K562 (cell line): ENCODE data around the gene TRABD2B. TPM values are rescaled to one million over a fixed set of nuclear protein-coding genes. Genes with fewer than 3 reads are reported as not detected.

Source experiments
- ATAC-seq: fragments of 200-7000 bp; cut with Tn5 transposase; 3 replicates; pipeline ENCODE4 v1.9.1; 2020; ENCODE audit warnings: moderate library complexity
- BruUV-seq: library from RNA; stranded (reverse); fragments of 400-500 nt; replicated peaks from 2 replicates; lab custom pipeline; 2021; lab: Mats Ljungman, UMichigan
- CTCF ChIA-PET: fragments of 300-600 bp; formaldehyde crosslinking; extraction: SDS; loops from one replicate; lab custom pipeline; 2021; ENCODE audit warnings: low intra/inter-chr PET ratio; lab: Yijun Ruan, JAX
- POLR2A ChIA-PET: fragments of 300-600, 350-650 bp; sonication (Branson Sonifier 250); formaldehyde crosslinking; extraction: SDS; loops from one replicate; lab custom pipeline; 2021; ENCODE audit warnings: antibody characterized with exemption, inconsistent platforms; lab: Yijun Ruan, JAX
- DNase-seq, 4 experiments: peaks; one replicate each; pipeline versions ENCODE4 v3.0.0 to v3.0.0-alpha.2; 2011 to 2018; ENCODE audit warnings: low spot score in 3 of 4, mixed read lengths in 3 of 4; ENCODE audit errors: extremely low read depth in 1 of 4
- FAIRE-seq: peaks from 2 replicates; lab custom pipeline; 2011; peaks lifted over from hg19 to GRCh38; lab: Jason Lieb, UNC
- H2AFZ ChIP-seq: 2 replicates; pipeline ENCODE4 v1.6.0; 2011; ENCODE audit warnings: low read depth, low read length, control low read depth, inconsistent platforms
- H3K27ac ChIP-seq: fragments of 200-600 bp; 3 replicates; pipeline ENCODE4 v1.8.0; 2011; ENCODE audit warnings: low read depth, mild to moderate bottlenecking, control low read depth, inconsistent platforms, low read length, moderate library complexity, mixed read lengths; ENCODE audit errors: extremely low read depth
- H3K27me3 ChIP-seq, 2 experiments: fragments of 300-600 bp in 1 of 2; 2 replicates in 1 of 2; 3 replicates in 1 of 2; pipeline versions ENCODE4 v1.6.0 to v1.8.0; 2011; ENCODE audit warnings: inconsistent platforms in 2 of 2, low read length in 2 of 2, mild to moderate bottlenecking in 1 of 2, mixed read lengths in 1 of 2, moderate library complexity in 1 of 2; ENCODE audit not compliant: control insufficient read depth in 2 of 2, insufficient read depth in 2 of 2
- H3K36me3 ChIP-seq: fragments of 300-600 bp; 3 replicates; pipeline ENCODE4 v1.8.0; 2011; ENCODE audit warnings: mild to moderate bottlenecking, low read length, inconsistent platforms; ENCODE audit not compliant: control insufficient read depth, insufficient read depth
- H3K4me1 ChIP-seq, 2 experiments: fragments of 200-600 bp in 1 of 2; replicated peaks in 1 of 2; 2 replicates in 1 of 2; 3 replicates in 1 of 2; pipeline versions ENCODE4 v1.5.1 to v1.8.0; 2011; ENCODE audit warnings: inconsistent platforms in 2 of 2, low read length in 2 of 2, mild to moderate bottlenecking in 1 of 2, mixed read lengths in 1 of 2, moderate library complexity in 1 of 2; ENCODE audit not compliant: control insufficient read depth in 2 of 2, insufficient read depth in 2 of 2
- H3K4me2 ChIP-seq: 2 replicates; pipeline ENCODE4 v1.6.1; 2011; ENCODE audit warnings: low read length, control low read depth, inconsistent platforms, mixed read lengths; ENCODE audit not compliant: insufficient read depth
- H3K4me3 ChIP-seq: fragments of 200-600 bp; sonication (generic), shearing (Covaris generic); 2 replicates; pipeline ENCODE4 v1.5.1; 2016; ENCODE audit warnings: control low read depth, inconsistent platforms
- H3K79me2 ChIP-seq: fragments of 200-600 bp; 3 replicates; pipeline ENCODE4 v1.8.0; 2011; ENCODE audit warnings: low read length, inconsistent platforms; ENCODE audit not compliant: control insufficient read depth, insufficient read depth
- H3K9ac ChIP-seq, 2 experiments: 2 replicates each; pipeline versions ENCODE4 v1.6.0 to v1.6.1; 2011; ENCODE audit warnings: low read depth in 2 of 2, low read length in 2 of 2, control low read depth in 1 of 2, inconsistent platforms in 1 of 2, mild to moderate bottlenecking in 1 of 2, mixed read lengths in 1 of 2; ENCODE audit not compliant: insufficient read depth in 1 of 2
- H3K9me1 ChIP-seq: one replicate; pipeline ENCODE4 v1.6.0; 2011; ENCODE audit warnings: inconsistent platforms, mild to moderate bottlenecking, low read length, moderate library complexity; ENCODE audit not compliant: control insufficient read depth, insufficient read depth
- H3K9me3 ChIP-seq: replicated peaks from 2 replicates; pipeline ENCODE4 v1.5.1; 2011; ENCODE audit warnings: low read depth, low read length, inconsistent platforms; ENCODE audit not compliant: control insufficient read depth, insufficient read depth
- H4K20me1 ChIP-seq: replicated peaks from 2 replicates; pipeline ENCODE4 v1.6.1; 2011; ENCODE audit warnings: low read length, inconsistent platforms, mixed read lengths; ENCODE audit not compliant: control insufficient read depth, insufficient read depth
- ELF1 ChIP-seq: fragments of 200-800 bp; sonication (Bioruptor generic); IDR thresholded peaks from 2 replicates; pipeline ENCODE4 v1.6.1; 2016; ENCODE audit warnings: missing genetic modification characterization, missing compliant biosample characterization
- KLF10 ChIP-seq: fragments of 250-450 bp; sonication (Bioruptor Pico); IDR thresholded peaks from 2 replicates; pipeline ENCODE4 v1.6.1; 2021; ENCODE audit warnings: matching md5 sums
- POLR2B ChIP-seq: fragments of 450-650 bp; IDR thresholded peaks from 2 replicates; pipeline ENCODE4 v1.6.1; 2018; ENCODE audit warnings: low read depth; ENCODE audit not compliant: partially characterized antibody
- SMAD2 ChIP-seq: fragments of 150-350 bp; IDR thresholded peaks from 2 replicates; pipeline ENCODE4 v1.6.1; 2014; ENCODE audit warnings: low read depth, mild to moderate bottlenecking, low read length
- SRSF7 ChIP-seq: fragments of 200-400 bp; formaldehyde crosslinking; optimal IDR thresholded peaks from 2 replicates; pipeline ENCODE3; 2017; ENCODE audit warnings: mild to moderate bottlenecking, low read depth, low read length
- ZNF445 ChIP-seq: fragments of 250-450 bp; sonication (Bioruptor Pico); IDR thresholded peaks from 2 replicates; pipeline ENCODE4 v1.4.0; 2020; ENCODE audit warnings: low read depth, mild to moderate bottlenecking, moderate library complexity
- WGBS: fragments of 100-300 bp; shearing (Covaris generic); methylation state at CpG from one replicate; pipeline ENCODE4 v1.1.6; 2016; ENCODE audit warnings: low coverage, mixed read lengths; ENCODE audit not compliant: insufficient coverage; ENCODE audit errors: missing lambda C conversion rate; 5-methylcytosine and 5-hydroxymethylcytosine counted together
- in situ Hi-C: fragments of 300-500 bp; cut with MboI; formaldehyde crosslinking; loops from 4 replicates; pipeline ENCODE4 v1.15.0; 2018; ENCODE audit warnings: inconsistent platforms, mixed read lengths
- intact Hi-C: fragments of 100-400 bp; cut with micrococcal nuclease; formaldehyde crosslinking; loops from 2 replicates; pipeline ENCODE4 v1.14.2; 2022
- polyA plus RNA-seq, 8 experiments: library from polyadenylated mRNA; depleted of rRNA in 4 of 8; stranded (reverse) in 5 of 8; unstranded in 3 of 8; fragments of >200 nt; fragmentation: Nextera tagmentation in 2 of 8; fragmentation: Illumina TruSeq in 1 of 8; extraction: Ambion mirVana in 2 of 8; extraction: Trizol in 1 of 8; gene quantifications; 2 replicates each; pipeline versions ENCODE4 v1.2.1 to v1.2.3, GENCODE V29; 2011 to 2014; ENCODE audit warnings: inconsistent platforms in 1 of 8, missing spikeins in 1 of 8
- total RNA-seq, 7 experiments: library from RNA; depleted of rRNA in 6 of 7; stranded (reverse); fragments of >200 nt in 6 of 7; fragmentation: Illumina TruSeq in 2 of 7; extraction: Trizol in 2 of 7; gene quantifications; 2 replicates each; pipeline versions ENCODE4 v1.2.1 to v1.2.3, GENCODE V29; 2011 to 2021; ENCODE audit warnings: low replicate concordance in 1 of 7

Gene TRABD2B
- total and polyA plus RNA-seq, 9 of the 15 experiments (the other 6 are each of a cell fraction or from before 2014, with no cell fraction given): not detected

- intact Hi-C loops: no loop called here
- DNase-seq (no peak), FAIRE-seq (no peak), ATAC-seq (no peak)
- no peaks in the 10 kb centered on the region for H3K36me3 ChIP-seq
- 0% methylated on average over 8 of the region's 8 CpGs for WGBS
- H3K9ac ChIP-seq: no peak overlapping the region
- no peaks in the 10 kb centered on the region for H3K4me1 ChIP-seq
- no peaks in the 10 kb centered on the region for H3K9me1 ChIP-seq
- no TSS peak for BruUV-seq
- no peak overlapping the region for H3K4me3 ChIP-seq
- H3K79me2 ChIP-seq: no peaks in the 10 kb centered on the region
- H3K27ac ChIP-seq: no peak overlapping the region
- no peaks in the 10 kb centered on the region for H3K9me3 ChIP-seq
- ChIA-PET POLR2A (interaction anchor here (0.7 kb wide), 1 partner anchor 10 kb away, joined by 3 read pairs; no protein-coding TSS in a partner anchor), CTCF (no interaction called here)
- H3K27me3 ChIP-seq: peaks cover 0 to 15% of the 10 kb centered on the region in 2 experiments; a peak in 1 of 5 replicates
- no peak overlapping the region for H3K4me2 ChIP-seq
- H2AFZ ChIP-seq: no peak overlapping the region
- TF ChIP-seq SRSF7 (no peak), ELF1 (tag) (no peak), SMAD2 (no peak), KLF10 (CRISPR knock-in tag) (no peak), POLR2B (no peak), ZNF445 (CRISPR knock-in tag) (no peak)
- H4K20me1 ChIP-seq: 0 out of 2 replicates have a peak, but pooled peaks cover 9% of the 10 kb centered on the region
- in situ Hi-C loops: no loop called here
Measured at GRCh38 chr1:47866601-47867437, 130.4 kb downstream of the TRABD2B start.
